GM12878 (cell line): ENCODE data around the gene GALNTL6. TPM values are rescaled to one million over a fixed set of nuclear protein-coding genes. Genes with fewer than 3 reads are reported as not detected.

ENCODE experiments used
- ATAC-seq: fragments of 200-7000 bp; cut with Tn5 transposase; 3 replicates; pipeline ENCODE4 v1.9.1; 2020; ENCODE audit warnings: mild to moderate bottlenecking, moderate library complexity
- BruUV-seq: library from RNA; stranded (reverse); fragments of 400-500 nt; replicated peaks from 2 replicates; lab custom pipeline; 2021; lab: Mats Ljungman, UMichigan
- CTCF ChIA-PET: fragments of 300-600 bp; sonication (Branson Sonifier 250); formaldehyde crosslinking; extraction: SDS; loops from one replicate; lab custom pipeline; 2021; ENCODE audit warnings: inconsistent platforms; lab: Yijun Ruan, JAX
- POLR2A ChIA-PET: fragments of 350-600 bp; formaldehyde crosslinking; extraction: SDS; loops from one replicate; lab custom pipeline; 2021; ENCODE audit warnings: inconsistent platforms; lab: Charles Lee
- RAD21 ChIA-PET: fragments of 300-600 bp; sonication (Branson Sonifier 250); formaldehyde crosslinking; loops from one replicate; lab custom pipeline; 2023; ENCODE audit warnings: antibody characterized with exemption; ENCODE audit not compliant: unreplicated experiment; lab: Charles Lee
- SMC1A ChIA-PET: fragments of 300-600 bp; sonication (Branson Sonifier 250); formaldehyde crosslinking; loops from one replicate; lab custom pipeline; 2023; ENCODE audit not compliant: unreplicated experiment, uncharacterized antibody; lab: Charles Lee
- DNase-seq: peaks from one replicate; pipeline ENCODE4 v3.0.0-alpha.2; 2011; ENCODE audit warnings: low read depth, low spot score
- FAIRE-seq: peaks from 3 replicates; lab custom pipeline; 2011; peaks lifted over from hg19 to GRCh38; lab: Jason Lieb, UNC
- H2AFZ ChIP-seq: 2 replicates; pipeline ENCODE4 v1.6.0; 2011; ENCODE audit warnings: low read depth, low read length, control low read depth; ENCODE audit not compliant: control insufficient read depth
- H3K27ac ChIP-seq: 2 replicates; pipeline ENCODE4 v1.5.1; 2011; ENCODE audit warnings: control low read depth; ENCODE audit not compliant: control insufficient read depth, insufficient read depth
- H3K27me3 ChIP-seq, 2 experiments: replicated peaks in 1 of 2; 2 replicates each; pipeline versions ENCODE4 v1.6.0 to v1.6.1; 2011; ENCODE audit warnings: low read length in 1 of 2; ENCODE audit not compliant: control insufficient read depth in 2 of 2, insufficient read depth in 2 of 2
- H3K36me3 ChIP-seq, 2 experiments: 2 replicates each; pipeline ENCODE4 v1.5.1; 2011; ENCODE audit warnings: low read length in 1 of 2; ENCODE audit not compliant: control insufficient read depth in 2 of 2, insufficient read depth in 2 of 2
- H3K4me1 ChIP-seq: 2 replicates; pipeline ENCODE4 v1.6.1; 2011; ENCODE audit warnings: mild to moderate bottlenecking, low read length, moderate library complexity, mixed read lengths; ENCODE audit not compliant: control insufficient read depth, insufficient read depth
- H3K4me2 ChIP-seq: 2 replicates; pipeline ENCODE4 v1.6.0; 2011; ENCODE audit warnings: control low read depth; ENCODE audit not compliant: control insufficient read depth, insufficient read depth
- H3K4me3 ChIP-seq: fragments of 200-600 bp; sonication (generic); 2 replicates; pipeline ENCODE4 v1.5.1; 2016
- H3K79me2 ChIP-seq: 2 replicates; pipeline ENCODE4 v1.6.0; 2011; ENCODE audit warnings: low read length; ENCODE audit not compliant: control insufficient read depth, insufficient read depth
- H3K9ac ChIP-seq: 2 replicates; pipeline ENCODE4 v1.8.0; 2011; ENCODE audit warnings: low read length, control low read depth, mixed read lengths; ENCODE audit not compliant: control insufficient read depth, insufficient read depth
- H3K9me3 ChIP-seq: replicated peaks from 3 replicates; pipeline ENCODE4 v1.5.1; 2011; ENCODE audit warnings: mild to moderate bottlenecking, low read length; ENCODE audit not compliant: control insufficient read depth, insufficient read depth
- H4K20me1 ChIP-seq: 2 replicates; pipeline ENCODE4 v1.6.0; 2011; ENCODE audit not compliant: control insufficient read depth, insufficient read depth
- ATF7 ChIP-seq: fragments of 450-650 bp; IDR thresholded peaks from 2 replicates; pipeline ENCODE4 v1.6.1; 2016; ENCODE audit warnings: low read depth, mild to moderate bottlenecking
- CHD1 ChIP-seq: IDR thresholded peaks from 2 replicates; pipeline ENCODE4 v1.6.1; 2012; ENCODE audit warnings: low read depth, low read length, improper control_type of control experiment
- EED ChIP-seq: sonication (generic); IDR thresholded peaks from 2 replicates; pipeline ENCODE4 v1.6.1; 2016; ENCODE audit warnings: antibody characterized with exemption, low read depth
- HCFC1 ChIP-seq: fragments of 150-350 bp; IDR thresholded peaks from 2 replicates; pipeline ENCODE4 v1.6.1; 2014; ENCODE audit warnings: low read length
- HDAC2 ChIP-seq: fragments of 200-600 bp; sonication (generic); IDR thresholded peaks from 2 replicates; pipeline ENCODE4 v1.6.1; 2017
- MTA2 ChIP-seq: fragments of 450-650 bp; IDR thresholded peaks from 2 replicates; pipeline ENCODE4 v1.6.1; 2016; ENCODE audit warnings: low read depth, mild to moderate bottlenecking, moderate library complexity
- RAD51 ChIP-seq: fragments of 450-650 bp; IDR thresholded peaks from 2 replicates; pipeline ENCODE4 v1.6.1; 2016; ENCODE audit warnings: moderate library complexity, mild to moderate bottlenecking, inconsistent platforms
- RFX5 ChIP-seq: IDR thresholded peaks from 2 replicates; pipeline ENCODE4 v1.6.1; 2011; ENCODE audit warnings: low read depth, low read length, improper control_type of control experiment
- SMAD5 ChIP-seq: IDR thresholded peaks from 2 replicates; pipeline ENCODE4 v1.6.1; 2016; ENCODE audit warnings: antibody characterized with exemption, low read depth
- SP1 ChIP-seq: IDR thresholded peaks from one replicate; pipeline ENCODE4 v1.6.1; 2011; ENCODE audit warnings: low read depth, low read length
- TAF1 ChIP-seq: IDR thresholded peaks from 2 replicates; pipeline ENCODE4 v1.6.1; 2011; ENCODE audit warnings: mild to moderate bottlenecking, low read depth, low read length, borderline replicate concordance
- WGBS: methylation state at CpG from one replicate; pipeline ENCODE4 v1.1.6; 2016; ENCODE audit warnings: low lambda C conversion rate; ENCODE audit not compliant: insufficient replicate concordance, insufficient coverage; ENCODE audit errors: missing lambda C conversion rate; 5-methylcytosine and 5-hydroxymethylcytosine counted together
- in situ Hi-C: fragments of 300-500 bp; cut with MboI; formaldehyde crosslinking; loops from 9 replicates; pipeline ENCODE4 v1.14.3; 2018; ENCODE audit warnings: mixed read lengths
- intact Hi-C: fragments of 100-400 bp; cut with micrococcal nuclease; formaldehyde crosslinking; loops from one replicate; pipeline ENCODE4 v1.14.2; 2022; ENCODE audit not compliant: unreplicated experiment
- polyA plus RNA-seq, 11 experiments: library from polyadenylated mRNA; depleted of rRNA in 4 of 11; unstranded in 6 of 11; stranded (reverse) in 5 of 11; fragments of >200 nt; fragmentation: Nextera tagmentation in 4 of 11; fragmentation: Illumina TruSeq in 1 of 11; extraction: Ambion mirVana in 4 of 11; extraction: Trizol in 1 of 11; gene quantifications; 1 replicate in 1 of 11; 2 replicates in 10 of 11; pipeline versions ENCODE4 v1.2.1 to v1.2.3, GENCODE V29; 2011 to 2016; ENCODE audit warnings: inconsistent platforms in 2 of 11, missing spikeins in 2 of 11, low read depth in 1 of 11
- total RNA-seq, 4 experiments: library from RNA; depleted of rRNA in 3 of 4; stranded (reverse); fragments of >200 nt in 3 of 4; fragmentation: Illumina TruSeq in 1 of 4; extraction: Trizol in 1 of 4; gene quantifications; 2 replicates each; pipeline versions ENCODE4 v1.2.1 to v1.2.3, GENCODE V29; 2013 to 2021
- TF ChIP-seq, protein P1 (sequence below): IDR thresholded peaks from 2 replicates; pipeline ENCODE4 v1.6.1; 2011; ENCODE audit warnings: low read depth, low read length, improper control_type of control experiment, borderline replicate concordance
- TF ChIP-seq, protein P2 (sequence below): IDR thresholded peaks from 2 replicates; pipeline ENCODE4 v1.6.1; 2011; ENCODE audit warnings: low read depth, mild to moderate bottlenecking, low read length, moderate library complexity, borderline replicate concordance; ENCODE audit errors: extremely low read depth
- TF ChIP-seq, protein P3 (sequence below): IDR thresholded peaks from 2 replicates; pipeline ENCODE4 v1.6.1; 2012; ENCODE audit warnings: mild to moderate bottlenecking, low read depth, low read length
- TF ChIP-seq, protein P4 (sequence below): fragments of 450-650 bp; IDR thresholded peaks from 2 replicates; pipeline ENCODE4 v1.6.1; 2017; ENCODE audit warnings: antibody characterized with exemption, mild to moderate bottlenecking, moderate library complexity
- TF ChIP-seq, protein P5 (sequence below): fragments of 450-650 bp; IDR thresholded peaks from 2 replicates; pipeline ENCODE4 v1.6.1; 2014; ENCODE audit warnings: mild to moderate bottlenecking

GALNTL6 gene
- total and polyA plus RNA-seq, 10 of the 15 experiments (the other 5 are each of a cell fraction or from before 2014, with no cell fraction given): 0.01 to 0.29 TPM; not detected in 8

DNA sequence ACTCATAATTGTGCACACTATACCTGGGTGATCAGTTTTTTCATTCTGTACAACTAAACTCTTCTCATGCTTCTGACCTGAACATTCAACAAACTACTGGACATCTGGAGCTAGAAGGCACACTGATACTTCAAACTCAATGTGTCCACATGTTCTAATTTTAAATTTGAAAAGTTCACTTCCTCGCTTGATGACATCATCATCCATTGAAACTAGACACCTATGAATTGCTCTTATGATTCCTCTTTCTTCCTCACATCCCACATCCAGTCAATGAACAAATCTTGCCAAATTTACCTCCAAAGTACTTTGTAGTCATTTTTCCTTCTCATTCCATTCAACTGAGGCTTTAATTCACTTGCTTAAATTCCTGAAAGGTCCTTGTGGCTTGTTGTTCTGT lies 549.4 kb downstream of the GALNTL6 start (continued):
- TF ChIP-seq, protein P1, sequence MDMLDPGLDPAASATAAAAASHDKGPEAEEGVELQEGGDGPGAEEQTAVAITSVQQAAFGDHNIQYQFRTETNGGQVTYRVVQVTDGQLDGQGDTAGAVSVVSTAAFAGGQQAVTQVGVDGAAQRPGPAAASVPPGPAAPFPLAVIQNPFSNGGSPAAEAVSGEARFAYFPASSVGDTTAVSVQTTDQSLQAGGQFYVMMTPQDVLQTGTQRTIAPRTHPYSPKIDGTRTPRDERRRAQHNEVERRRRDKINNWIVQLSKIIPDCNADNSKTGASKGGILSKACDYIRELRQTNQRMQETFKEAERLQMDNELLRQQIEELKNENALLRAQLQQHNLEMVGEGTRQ: no peak
- TF ChIP-seq RFX5: no peak
- TF ChIP-seq, protein P2, sequence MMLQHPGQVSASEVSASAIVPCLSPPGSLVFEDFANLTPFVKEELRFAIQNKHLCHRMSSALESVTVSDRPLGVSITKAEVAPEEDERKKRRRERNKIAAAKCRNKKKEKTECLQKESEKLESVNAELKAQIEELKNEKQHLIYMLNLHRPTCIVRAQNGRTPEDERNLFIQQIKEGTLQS: no peak
- no peak for TF ChIP-seq SP1
- TF ChIP-seq ATF7: no peak
- TF ChIP-seq, protein P3, sequence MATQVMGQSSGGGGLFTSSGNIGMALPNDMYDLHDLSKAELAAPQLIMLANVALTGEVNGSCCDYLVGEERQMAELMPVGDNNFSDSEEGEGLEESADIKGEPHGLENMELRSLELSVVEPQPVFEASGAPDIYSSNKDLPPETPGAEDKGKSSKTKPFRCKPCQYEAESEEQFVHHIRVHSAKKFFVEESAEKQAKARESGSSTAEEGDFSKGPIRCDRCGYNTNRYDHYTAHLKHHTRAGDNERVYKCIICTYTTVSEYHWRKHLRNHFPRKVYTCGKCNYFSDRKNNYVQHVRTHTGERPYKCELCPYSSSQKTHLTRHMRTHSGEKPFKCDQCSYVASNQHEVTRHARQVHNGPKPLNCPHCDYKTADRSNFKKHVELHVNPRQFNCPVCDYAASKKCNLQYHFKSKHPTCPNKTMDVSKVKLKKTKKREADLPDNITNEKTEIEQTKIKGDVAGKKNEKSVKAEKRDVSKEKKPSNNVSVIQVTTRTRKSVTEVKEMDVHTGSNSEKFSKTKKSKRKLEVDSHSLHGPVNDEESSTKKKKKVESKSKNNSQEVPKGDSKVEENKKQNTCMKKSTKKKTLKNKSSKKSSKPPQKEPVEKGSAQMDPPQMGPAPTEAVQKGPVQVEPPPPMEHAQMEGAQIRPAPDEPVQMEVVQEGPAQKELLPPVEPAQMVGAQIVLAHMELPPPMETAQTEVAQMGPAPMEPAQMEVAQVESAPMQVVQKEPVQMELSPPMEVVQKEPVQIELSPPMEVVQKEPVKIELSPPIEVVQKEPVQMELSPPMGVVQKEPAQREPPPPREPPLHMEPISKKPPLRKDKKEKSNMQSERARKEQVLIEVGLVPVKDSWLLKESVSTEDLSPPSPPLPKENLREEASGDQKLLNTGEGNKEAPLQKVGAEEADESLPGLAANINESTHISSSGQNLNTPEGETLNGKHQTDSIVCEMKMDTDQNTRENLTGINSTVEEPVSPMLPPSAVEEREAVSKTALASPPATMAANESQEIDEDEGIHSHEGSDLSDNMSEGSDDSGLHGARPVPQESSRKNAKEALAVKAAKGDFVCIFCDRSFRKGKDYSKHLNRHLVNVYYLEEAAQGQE: no peak
- no peak for TF ChIP-seq EED
- TF ChIP-seq, all 136 proteins: peak for 0

DNA sequence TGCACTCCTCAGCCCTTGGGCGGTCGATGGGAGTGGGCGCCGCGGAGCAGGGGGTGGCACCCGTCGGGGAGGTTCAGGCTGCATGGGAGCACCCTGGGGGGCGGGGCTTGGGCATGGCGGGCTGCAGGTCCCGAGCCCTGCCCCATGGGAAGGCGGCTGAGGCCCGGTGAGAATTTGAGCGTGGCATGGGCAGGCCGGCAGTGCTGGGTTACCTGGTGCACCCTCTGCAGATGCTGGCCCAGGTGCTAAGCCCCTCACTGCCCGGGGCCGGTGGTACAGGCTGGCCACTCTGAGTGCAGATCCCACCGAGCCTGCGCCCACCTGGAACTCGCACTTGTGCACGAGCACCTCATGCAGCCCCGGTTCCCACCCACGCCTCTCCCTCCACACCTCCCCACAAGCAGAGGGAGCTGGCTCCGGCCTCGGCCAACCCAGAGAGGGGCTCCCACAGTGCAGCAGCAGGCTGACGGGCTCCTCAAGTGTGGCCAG lies 556.3 kb downstream of the GALNTL6 start:
- intact Hi-C loops (no loop called here), in situ Hi-C loops (no loop called here)
- no peaks in the 10 kb centered on the region for H3K4me1 ChIP-seq
- 58% methylated on average over 24 of the region's 25 CpGs for WGBS
- no peak overlapping the region for H3K27ac ChIP-seq
- no peaks in the 10 kb centered on the region for H3K36me3 ChIP-seq
- no peaks in the 10 kb centered on the region for H3K27me3 ChIP-seq
- H3K4me3 ChIP-seq: no peak overlapping the region
- POLR2A ChIA-PET: no interaction called here
- no TSS peak for BruUV-seq
- no peak overlapping the region for H3K4me2 ChIP-seq
- RAD21 ChIA-PET: no interaction called here
- no peaks in the 10 kb centered on the region for H3K79me2 ChIP-seq
- DNase-seq: no peak
- H3K9ac ChIP-seq: no peak overlapping the region
- no peaks in the 10 kb centered on the region for H4K20me1 ChIP-seq
- no peaks in the 10 kb centered on the region for H3K9me3 ChIP-seq
- ATAC-seq: no peak
- FAIRE-seq: no peak
- no peak overlapping the region for H2AFZ ChIP-seq
- TF ChIP-seq HDAC2 (no peak), RAD51 (no peak), HCFC1 (no peak), CHD1 (no peak), TAF1 (no peak), SMAD5 (no peak), MTA2 (no peak)
- TF ChIP-seq, protein P4, sequence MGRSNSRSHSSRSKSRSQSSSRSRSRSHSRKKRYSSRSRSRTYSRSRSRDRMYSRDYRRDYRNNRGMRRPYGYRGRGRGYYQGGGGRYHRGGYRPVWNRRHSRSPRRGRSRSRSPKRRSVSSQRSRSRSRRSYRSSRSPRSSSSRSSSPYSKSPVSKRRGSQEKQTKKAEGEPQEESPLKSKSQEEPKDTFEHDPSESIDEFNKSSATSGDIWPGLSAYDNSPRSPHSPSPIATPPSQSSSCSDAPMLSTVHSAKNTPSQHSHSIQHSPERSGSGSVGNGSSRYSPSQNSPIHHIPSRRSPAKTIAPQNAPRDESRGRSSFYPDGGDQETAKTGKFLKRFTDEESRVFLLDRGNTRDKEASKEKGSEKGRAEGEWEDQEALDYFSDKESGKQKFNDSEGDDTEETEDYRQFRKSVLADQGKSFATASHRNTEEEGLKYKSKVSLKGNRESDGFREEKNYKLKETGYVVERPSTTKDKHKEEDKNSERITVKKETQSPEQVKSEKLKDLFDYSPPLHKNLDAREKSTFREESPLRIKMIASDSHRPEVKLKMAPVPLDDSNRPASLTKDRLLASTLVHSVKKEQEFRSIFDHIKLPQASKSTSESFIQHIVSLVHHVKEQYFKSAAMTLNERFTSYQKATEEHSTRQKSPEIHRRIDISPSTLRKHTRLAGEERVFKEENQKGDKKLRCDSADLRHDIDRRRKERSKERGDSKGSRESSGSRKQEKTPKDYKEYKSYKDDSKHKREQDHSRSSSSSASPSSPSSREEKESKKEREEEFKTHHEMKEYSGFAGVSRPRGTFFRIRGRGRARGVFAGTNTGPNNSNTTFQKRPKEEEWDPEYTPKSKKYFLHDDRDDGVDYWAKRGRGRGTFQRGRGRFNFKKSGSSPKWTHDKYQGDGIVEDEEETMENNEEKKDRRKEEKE: no peak
- TF ChIP-seq, protein P5, sequence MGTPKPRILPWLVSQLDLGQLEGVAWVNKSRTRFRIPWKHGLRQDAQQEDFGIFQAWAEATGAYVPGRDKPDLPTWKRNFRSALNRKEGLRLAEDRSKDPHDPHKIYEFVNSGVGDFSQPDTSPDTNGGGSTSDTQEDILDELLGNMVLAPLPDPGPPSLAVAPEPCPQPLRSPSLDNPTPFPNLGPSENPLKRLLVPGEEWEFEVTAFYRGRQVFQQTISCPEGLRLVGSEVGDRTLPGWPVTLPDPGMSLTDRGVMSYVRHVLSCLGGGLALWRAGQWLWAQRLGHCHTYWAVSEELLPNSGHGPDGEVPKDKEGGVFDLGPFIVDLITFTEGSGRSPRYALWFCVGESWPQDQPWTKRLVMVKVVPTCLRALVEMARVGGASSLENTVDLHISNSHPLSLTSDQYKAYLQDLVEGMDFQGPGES: no peak
- CTCF ChIA-PET: no interaction called here
- SMC1A ChIA-PET: no interaction called here
